Thoracic aorta (tissue), 2 donors: ENCODE data around the gene LRP8. TPM values are rescaled to one million over a fixed set of nuclear protein-coding genes. Genes with fewer than 3 reads are reported as not detected.

Experiments used
- ATAC-seq: fragments of 150-250 bp; one replicate; pipeline ENCODE4 v1.8.0; 2017; ENCODE audit warnings: low read depth; ENCODE audit not compliant: insufficient number of reproducible peaks, low FRiP score
- DNase-seq: peaks from one replicate; pipeline ENCODE4 v3.0.0-alpha.2; 2020; ENCODE audit warnings: low spot score
- H3K27ac ChIP-seq, 2 donors: fragments of 200-600 bp; sonication (generic); 1 replicate in 1 of 2; 2 replicates in 1 of 2; pipeline ENCODE4 v1.5.1; 2016; ENCODE audit warnings: mild to moderate bottlenecking in 2 of 2, moderate library complexity in 2 of 2
- H3K27me3 ChIP-seq: fragments of 200-600 bp; sonication (generic); replicated peaks from 2 replicates; pipeline ENCODE4 v1.6.0; 2016; ENCODE audit warnings: mild to moderate bottlenecking; ENCODE audit not compliant: insufficient read depth
- H3K36me3 ChIP-seq: fragments of 200-600 bp; sonication (generic); one replicate; pipeline ENCODE4 v1.5.1; 2016
- H3K4me1 ChIP-seq, 2 donors: fragments of 200-600 bp; sonication (generic); 1 replicate in 1 of 2; 2 replicates in 1 of 2; pipeline versions ENCODE4 v1.5.1 to v1.6.0; 2016; ENCODE audit warnings: low read depth in 2 of 2, mild to moderate bottlenecking in 1 of 2; ENCODE audit not compliant: control insufficient read depth in 1 of 2
- H3K4me3 ChIP-seq: fragments of 200-600 bp; sonication (generic); 2 replicates; pipeline ENCODE4 v1.5.1; 2016; ENCODE audit warnings: mild to moderate bottlenecking
- H3K9me3 ChIP-seq: fragments of 200-600 bp; sonication (generic); 2 replicates; pipeline ENCODE4 v1.5.1; 2016
- total RNA-seq, 2 donors: library from RNA; depleted of rRNA; stranded (reverse); fragments of >200 nt; gene quantifications; one replicate each; pipeline versions ENCODE4 v1.1.0 to v1.2.3, GENCODE V29; 2016
- TF ChIP-seq, protein P1 (sequence below): fragments of 200-600 bp; sonication (generic); IDR thresholded peaks from one replicate; pipeline ENCODE4 v1.5.1; 2019; ENCODE audit warnings: antibody characterized with exemption

The LRP8 gene
- total RNA-seq, 2 donors from 2014 or later = 14.1 to 24.1 TPM

DNA sequence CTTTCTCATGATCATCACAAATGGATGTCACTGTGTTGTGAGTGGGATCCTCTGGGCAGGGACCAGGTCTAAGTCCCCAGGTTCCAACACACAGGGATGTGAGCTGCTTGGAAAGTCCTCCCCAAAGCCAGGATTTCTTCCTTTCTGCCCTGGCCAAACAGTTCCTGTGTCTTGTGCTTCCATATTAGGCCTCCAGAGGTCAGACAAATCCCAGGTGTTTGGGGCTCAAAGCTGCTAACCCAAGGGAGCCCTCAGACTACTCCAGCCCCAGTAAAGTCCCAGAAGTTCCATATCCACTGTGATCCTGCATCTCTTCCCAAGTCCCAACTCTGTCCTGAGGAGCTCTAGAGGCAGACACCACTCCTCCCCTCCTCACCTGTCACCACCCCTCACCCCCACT is 61.8 kb downstream of the LRP8 start:
- TF ChIP-seq, protein P1, sequence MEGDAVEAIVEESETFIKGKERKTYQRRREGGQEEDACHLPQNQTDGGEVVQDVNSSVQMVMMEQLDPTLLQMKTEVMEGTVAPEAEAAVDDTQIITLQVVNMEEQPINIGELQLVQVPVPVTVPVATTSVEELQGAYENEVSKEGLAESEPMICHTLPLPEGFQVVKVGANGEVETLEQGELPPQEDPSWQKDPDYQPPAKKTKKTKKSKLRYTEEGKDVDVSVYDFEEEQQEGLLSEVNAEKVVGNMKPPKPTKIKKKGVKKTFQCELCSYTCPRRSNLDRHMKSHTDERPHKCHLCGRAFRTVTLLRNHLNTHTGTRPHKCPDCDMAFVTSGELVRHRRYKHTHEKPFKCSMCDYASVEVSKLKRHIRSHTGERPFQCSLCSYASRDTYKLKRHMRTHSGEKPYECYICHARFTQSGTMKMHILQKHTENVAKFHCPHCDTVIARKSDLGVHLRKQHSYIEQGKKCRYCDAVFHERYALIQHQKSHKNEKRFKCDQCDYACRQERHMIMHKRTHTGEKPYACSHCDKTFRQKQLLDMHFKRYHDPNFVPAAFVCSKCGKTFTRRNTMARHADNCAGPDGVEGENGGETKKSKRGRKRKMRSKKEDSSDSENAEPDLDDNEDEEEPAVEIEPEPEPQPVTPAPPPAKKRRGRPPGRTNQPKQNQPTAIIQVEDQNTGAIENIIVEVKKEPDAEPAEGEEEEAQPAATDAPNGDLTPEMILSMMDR = no peak
- no peaks in the 10 kb centered on the region for H3K27me3 ChIP-seq
- no peak overlapping the region for H3K27ac ChIP-seq
- H3K4me3 ChIP-seq = no peak overlapping the region
- peaks cover 3% of the 10 kb centered on the region for H3K36me3 ChIP-seq
- DNase-seq = no peak
- ATAC-seq = no peak
- H3K4me1 ChIP-seq = no peaks in the 10 kb centered on the region
- no peaks in the 10 kb centered on the region for H3K9me3 ChIP-seq

DNA sequence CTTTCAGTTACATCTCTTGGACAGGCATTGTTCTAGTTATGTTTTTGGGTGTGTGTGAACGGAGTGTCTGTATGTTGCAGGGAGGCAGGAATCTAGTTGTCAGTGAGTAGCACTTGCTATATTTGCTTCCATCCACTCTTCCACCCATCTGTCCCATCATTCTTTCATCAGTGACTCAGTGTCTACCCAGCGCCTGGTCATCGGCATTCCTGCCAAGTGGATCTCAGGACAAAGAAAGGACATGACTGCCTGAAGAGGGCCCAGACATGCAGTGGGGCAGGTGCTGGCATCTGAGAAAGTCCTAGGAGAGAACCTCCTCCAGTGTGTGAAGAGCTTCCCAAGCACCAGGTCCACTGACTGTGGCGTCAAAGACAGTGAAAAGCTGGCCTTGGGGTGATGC is 62.3 kb downstream of the LRP8 start:
- H3K4me3 ChIP-seq = no peak overlapping the region
- H3K27ac ChIP-seq = no peak overlapping the region
- H3K36me3 ChIP-seq = peaks cover 3% of the 10 kb centered on the region
- no peaks in the 10 kb centered on the region for H3K9me3 ChIP-seq
- DNase-seq (no peak), ATAC-seq (no peak)
- no peaks in the 10 kb centered on the region for H3K27me3 ChIP-seq
- no peaks in the 10 kb centered on the region for H3K4me1 ChIP-seq
- TF ChIP-seq, protein P1 = no peak

DNA sequence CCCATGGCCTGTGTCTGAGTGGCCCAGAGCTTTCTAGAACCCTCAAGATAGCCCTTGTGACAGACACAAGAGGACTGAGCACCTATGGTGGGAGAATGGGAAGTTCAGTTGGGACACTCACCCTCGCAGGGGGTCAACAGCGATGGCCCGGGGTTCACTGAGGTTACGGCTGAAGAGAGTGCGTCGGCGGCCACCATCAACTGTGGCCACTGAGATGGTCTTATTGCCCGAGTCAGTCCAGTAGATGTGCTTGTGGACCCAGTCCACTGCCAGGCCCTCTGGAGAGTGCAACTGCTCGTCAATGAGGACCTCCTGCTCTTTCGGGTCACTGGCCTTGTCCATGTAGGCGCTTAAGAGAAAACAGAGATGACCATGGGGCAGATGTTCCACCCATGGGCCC is 63.8 kb downstream of the LRP8 start:
- peaks cover 3% of the 10 kb centered on the region for H3K36me3 ChIP-seq
- ATAC-seq = no peak
- H3K4me1 ChIP-seq = no peaks in the 10 kb centered on the region
- H3K9me3 ChIP-seq = no peaks in the 10 kb centered on the region
- no peak for DNase-seq
- no peak overlapping the region for H3K27ac ChIP-seq
- TF ChIP-seq, protein P1 = no peak
- H3K27me3 ChIP-seq = no peaks in the 10 kb centered on the region
- no peak overlapping the region for H3K4me3 ChIP-seq

DNA sequence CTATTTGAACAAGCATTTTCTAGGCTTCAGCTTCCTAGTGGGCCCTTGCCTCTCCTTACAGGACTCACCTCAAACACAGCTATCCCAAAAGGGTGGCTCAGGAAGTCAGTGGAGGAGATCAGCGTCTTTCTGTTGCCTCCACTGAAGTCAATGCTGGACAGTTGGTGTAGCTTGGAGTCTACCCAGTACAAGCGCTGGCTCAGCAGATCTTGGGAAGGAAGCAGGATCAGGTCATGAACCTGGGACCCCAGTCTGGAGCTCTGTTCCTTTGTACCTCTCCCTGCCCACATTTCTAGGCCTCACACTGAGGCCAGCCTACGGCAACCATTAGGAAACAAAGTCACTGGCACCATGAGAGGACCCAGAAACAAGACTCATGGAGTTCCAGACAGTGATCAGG is 65.9 kb downstream of the LRP8 start:
- no peak for ATAC-seq
- no peaks in the 10 kb centered on the region for H3K4me1 ChIP-seq
- no peaks in the 10 kb centered on the region for H3K9me3 ChIP-seq
- H3K36me3 ChIP-seq = no peaks in the 10 kb centered on the region
- DNase-seq = no peak
- TF ChIP-seq, protein P1 = no peak
- no peak overlapping the region for H3K27ac ChIP-seq
- no peak overlapping the region for H3K4me3 ChIP-seq
- H3K27me3 ChIP-seq = no peaks in the 10 kb centered on the region

DNA sequence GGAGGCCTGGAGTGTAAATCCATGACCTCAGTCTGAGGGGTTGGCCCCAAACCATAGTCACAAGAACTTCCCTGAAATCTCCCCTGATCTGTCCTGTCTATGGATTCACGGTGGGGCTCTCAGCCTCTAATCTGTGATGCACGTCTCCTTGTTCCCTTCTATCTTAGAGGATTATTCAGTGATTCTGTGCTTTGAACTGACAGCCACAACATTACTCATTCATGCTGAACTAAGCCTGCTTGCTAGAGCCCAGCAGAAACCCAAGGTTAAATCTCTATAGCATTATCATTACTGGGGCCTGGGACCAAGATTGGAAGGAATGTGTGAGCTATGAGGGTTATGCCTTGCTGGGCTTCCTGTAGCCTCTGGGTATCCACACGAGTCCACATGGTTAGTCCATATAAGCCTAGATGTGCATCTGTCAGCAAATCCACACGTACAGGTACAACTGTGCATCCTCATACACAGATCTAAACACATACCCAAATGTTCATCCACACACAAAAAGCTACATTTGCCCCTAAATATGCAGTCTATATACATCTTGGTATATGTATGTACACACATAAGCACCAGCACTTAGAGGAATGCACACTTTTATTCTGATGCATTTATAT is 67.1 kb downstream of the LRP8 start:
- TF ChIP-seq, protein P1 = no peak
- DNase-seq (no peak), ATAC-seq (no peak)
- Histone ChIP-seq H3K27ac (no peak overlapping the region), H3K4me1 (no peaks in the 10 kb centered on the region), H3K27me3 (no peaks in the 10 kb centered on the region), H3K4me3 (no peak overlapping the region), H3K9me3 (no peaks in the 10 kb centered on the region), H3K36me3 (no peaks in the 10 kb centered on the region)
